Esophagus muscularis mucosa (tissue), 4 donors: ENCODE results near the gene TMEM72.
"Not testable (repeated sequence)": the region's sequence is repeated elsewhere in the genome, so short reads cannot be mapped to it uniquely, and the experiment has no call there.

Experiments used
- CTCF ChIP-seq, 3 experiments: fragments of 200-600 bp in 2 of 3; fragments of 450-650 bp in 1 of 3; sonication (generic) in 2 of 3; IDR thresholded peaks; one replicate each; pipeline ENCODE4 v1.5.1; 2017 to 2019; ENCODE audit warnings: antibody characterized with exemption in 3 of 3, mild to moderate bottlenecking in 2 of 3, moderate library complexity in 1 of 3
- EP300 ChIP-seq: sonication (generic); formaldehyde crosslinking; IDR thresholded peaks from one replicate; pipeline ENCODE4 v1.6.1; 2017; ENCODE audit warnings: antibody characterized with exemption
- POLR2A ChIP-seq: fragments of 450-650 bp; IDR thresholded peaks from one replicate; pipeline ENCODE4 v1.6.1; 2017; ENCODE audit warnings: antibody characterized with exemption, moderate library complexity, mild to moderate bottlenecking, low read depth
- POLR2AphosphoS5 ChIP-seq, 2 donors: sonication (generic); formaldehyde crosslinking; IDR thresholded peaks; one replicate each; pipeline ENCODE4 v1.6.1; 2017; ENCODE audit warnings: antibody characterized with exemption in 2 of 2

- not testable (repeated sequence) for TF ChIP-seq POLR2AphosphoS5 (IDR thresholded peaks at IDR 0.05); CTCF (IDR thresholded peaks at IDR 0.05); POLR2A; EP300
Measured at GRCh38 chr10:44866367-44866766, 44.8 kb upstream of the TMEM72 start.
